GM12878 (cell line): ENCODE data around the gene FIBCD1. TPM values are rescaled to one million over a fixed set of nuclear protein-coding genes. Genes with fewer than 3 reads are reported as not detected.

Experiments
- ATAC-seq: fragments of 200-7000 bp; cut with Tn5 transposase; 3 replicates; pipeline ENCODE4 v1.9.1; 2020; ENCODE audit warnings: mild to moderate bottlenecking, moderate library complexity
- BruUV-seq: library from RNA; stranded (reverse); fragments of 400-500 nt; replicated peaks from 2 replicates; lab custom pipeline; 2021; lab: Mats Ljungman, UMichigan
- CTCF ChIA-PET: fragments of 300-600 bp; sonication (Branson Sonifier 250); formaldehyde crosslinking; extraction: SDS; loops from one replicate; lab custom pipeline; 2021; ENCODE audit warnings: inconsistent platforms; lab: Yijun Ruan, JAX
- POLR2A ChIA-PET: fragments of 350-600 bp; formaldehyde crosslinking; extraction: SDS; loops from one replicate; lab custom pipeline; 2021; ENCODE audit warnings: inconsistent platforms; lab: Charles Lee
- RAD21 ChIA-PET: fragments of 300-600 bp; sonication (Branson Sonifier 250); formaldehyde crosslinking; loops from one replicate; lab custom pipeline; 2023; ENCODE audit warnings: antibody characterized with exemption; ENCODE audit not compliant: unreplicated experiment; lab: Charles Lee
- SMC1A ChIA-PET: fragments of 300-600 bp; sonication (Branson Sonifier 250); formaldehyde crosslinking; loops from one replicate; lab custom pipeline; 2023; ENCODE audit not compliant: unreplicated experiment, uncharacterized antibody; lab: Charles Lee
- DNase-seq: peaks from one replicate; pipeline ENCODE4 v3.0.0-alpha.2; 2011; ENCODE audit warnings: low read depth, low spot score
- FAIRE-seq: peaks from 3 replicates; lab custom pipeline; 2011; peaks lifted over from hg19 to GRCh38; lab: Jason Lieb, UNC
- H2AFZ ChIP-seq: 2 replicates; pipeline ENCODE4 v1.6.0; 2011; ENCODE audit warnings: low read depth, low read length, control low read depth; ENCODE audit not compliant: control insufficient read depth
- H3K27ac ChIP-seq: 2 replicates; pipeline ENCODE4 v1.5.1; 2011; ENCODE audit warnings: control low read depth; ENCODE audit not compliant: control insufficient read depth, insufficient read depth
- H3K27me3 ChIP-seq, 2 experiments: replicated peaks in 1 of 2; 2 replicates each; pipeline versions ENCODE4 v1.6.0 to v1.6.1; 2011; ENCODE audit warnings: low read length in 1 of 2; ENCODE audit not compliant: control insufficient read depth in 2 of 2, insufficient read depth in 2 of 2
- H3K36me3 ChIP-seq, 2 experiments: 2 replicates each; pipeline ENCODE4 v1.5.1; 2011; ENCODE audit warnings: low read length in 1 of 2; ENCODE audit not compliant: control insufficient read depth in 2 of 2, insufficient read depth in 2 of 2
- H3K4me1 ChIP-seq: 2 replicates; pipeline ENCODE4 v1.6.1; 2011; ENCODE audit warnings: mild to moderate bottlenecking, low read length, moderate library complexity, mixed read lengths; ENCODE audit not compliant: control insufficient read depth, insufficient read depth
- H3K4me2 ChIP-seq: 2 replicates; pipeline ENCODE4 v1.6.0; 2011; ENCODE audit warnings: control low read depth; ENCODE audit not compliant: control insufficient read depth, insufficient read depth
- H3K4me3 ChIP-seq: fragments of 200-600 bp; sonication (generic); 2 replicates; pipeline ENCODE4 v1.5.1; 2016
- H3K79me2 ChIP-seq: 2 replicates; pipeline ENCODE4 v1.6.0; 2011; ENCODE audit warnings: low read length; ENCODE audit not compliant: control insufficient read depth, insufficient read depth
- H3K9ac ChIP-seq: 2 replicates; pipeline ENCODE4 v1.8.0; 2011; ENCODE audit warnings: low read length, control low read depth, mixed read lengths; ENCODE audit not compliant: control insufficient read depth, insufficient read depth
- H3K9me3 ChIP-seq: replicated peaks from 3 replicates; pipeline ENCODE4 v1.5.1; 2011; ENCODE audit warnings: mild to moderate bottlenecking, low read length; ENCODE audit not compliant: control insufficient read depth, insufficient read depth
- H4K20me1 ChIP-seq: 2 replicates; pipeline ENCODE4 v1.6.0; 2011; ENCODE audit not compliant: control insufficient read depth, insufficient read depth
- CREB1 ChIP-seq: IDR thresholded peaks from 2 replicates; pipeline ENCODE4 v1.6.1; 2012; ENCODE audit warnings: low read depth, mild to moderate bottlenecking, inconsistent platforms
- EP300 ChIP-seq, 2 experiments: fragments of 150-350 bp in 1 of 2; IDR thresholded peaks; 2 replicates each; pipeline ENCODE4 v1.6.1; 2011 to 2012; ENCODE audit warnings: low read depth in 2 of 2, low read length in 2 of 2, borderline replicate concordance in 1 of 2, improper control_type of control experiment in 1 of 2, inconsistent platforms in 1 of 2; ENCODE audit not compliant: control insufficient read depth in 1 of 2
- GABPA ChIP-seq: IDR thresholded peaks from 2 replicates; pipeline ENCODE4 v1.6.1; 2014; ENCODE audit warnings: antibody characterized with exemption, low read depth, mild to moderate bottlenecking, inconsistent platforms
- GATAD2B ChIP-seq: fragments of 450-650 bp; conservative IDR thresholded peaks from 2 replicates; pipeline ENCODE4 v1.6.1; 2017; ENCODE audit warnings: low read depth, mild to moderate bottlenecking, moderate library complexity
- IRF5 ChIP-seq: fragments of 450-650 bp; IDR thresholded peaks from 2 replicates; pipeline ENCODE4 v1.6.1; 2017; ENCODE audit warnings: borderline replicate concordance
- MYB ChIP-seq: fragments of 150-350 bp; IDR thresholded peaks from 2 replicates; pipeline ENCODE4 v1.6.1; 2014; ENCODE audit warnings: mild to moderate bottlenecking, low read depth, low read length, borderline replicate concordance
- POLR2AphosphoS5 ChIP-seq: IDR thresholded peaks from 2 replicates; pipeline ENCODE4 v1.6.1; 2011; ENCODE audit warnings: mild to moderate bottlenecking, low read length, inconsistent platforms
- SIX5 ChIP-seq: IDR thresholded peaks from 2 replicates; pipeline ENCODE4 v1.6.1; 2011; ENCODE audit warnings: mild to moderate bottlenecking, low read depth, low read length, moderate library complexity; ENCODE audit not compliant: severe bottlenecking
- SMARCA5 ChIP-seq: fragments of 450-650 bp; IDR thresholded peaks from 2 replicates; pipeline ENCODE4 v1.6.1; 2017; ENCODE audit warnings: mild to moderate bottlenecking
- TARDBP ChIP-seq: IDR thresholded peaks from 2 replicates; pipeline ENCODE4 v1.6.1; 2016; ENCODE audit warnings: borderline replicate concordance
- ZBTB11 ChIP-seq: fragments of 450-650 bp; formaldehyde crosslinking; IDR thresholded peaks from 2 replicates; pipeline ENCODE4 v1.5.0; 2022; ENCODE audit warnings: mild to moderate bottlenecking, missing genetic modification characterization
- ZBTB4 ChIP-seq: fragments of 450-650 bp; formaldehyde crosslinking; IDR thresholded peaks from 2 replicates; pipeline ENCODE4 v1.4.0; 2022; ENCODE audit warnings: mild to moderate bottlenecking, moderate library complexity
- ZNF384 ChIP-seq: IDR thresholded peaks from 2 replicates; pipeline ENCODE4 v1.6.1; 2012; ENCODE audit warnings: low read depth, mild to moderate bottlenecking, low read length, improper control_type of control experiment, borderline replicate concordance
- ZSCAN29 ChIP-seq: fragments of 450-650 bp; IDR thresholded peaks from 2 replicates; pipeline ENCODE4 v1.6.1; 2017; ENCODE audit warnings: mild to moderate bottlenecking, moderate library complexity
- ZZZ3 ChIP-seq: IDR thresholded peaks from 2 replicates; pipeline ENCODE4 v1.6.1; 2011; ENCODE audit warnings: low read depth; ENCODE audit not compliant: control insufficient read depth, insufficient read length
- WGBS: methylation state at CpG from one replicate; pipeline ENCODE4 v1.1.6; 2016; ENCODE audit warnings: low lambda C conversion rate; ENCODE audit not compliant: insufficient replicate concordance, insufficient coverage; ENCODE audit errors: missing lambda C conversion rate; 5-methylcytosine and 5-hydroxymethylcytosine counted together
- in situ Hi-C: fragments of 300-500 bp; cut with MboI; formaldehyde crosslinking; loops from 9 replicates; pipeline ENCODE4 v1.14.3; 2018; ENCODE audit warnings: mixed read lengths
- intact Hi-C: fragments of 100-400 bp; cut with micrococcal nuclease; formaldehyde crosslinking; loops from one replicate; pipeline ENCODE4 v1.14.2; 2022; ENCODE audit not compliant: unreplicated experiment
- polyA plus RNA-seq, 11 experiments: library from polyadenylated mRNA; depleted of rRNA in 4 of 11; unstranded in 6 of 11; stranded (reverse) in 5 of 11; fragments of >200 nt; fragmentation: Nextera tagmentation in 4 of 11; fragmentation: Illumina TruSeq in 1 of 11; extraction: Ambion mirVana in 4 of 11; extraction: Trizol in 1 of 11; gene quantifications; 1 replicate in 1 of 11; 2 replicates in 10 of 11; pipeline versions ENCODE4 v1.2.1 to v1.2.3, GENCODE V29; 2011 to 2016; ENCODE audit warnings: inconsistent platforms in 2 of 11, missing spikeins in 2 of 11, low read depth in 1 of 11
- total RNA-seq, 4 experiments: library from RNA; depleted of rRNA in 3 of 4; stranded (reverse); fragments of >200 nt in 3 of 4; fragmentation: Illumina TruSeq in 1 of 4; extraction: Trizol in 1 of 4; gene quantifications; 2 replicates each; pipeline versions ENCODE4 v1.2.1 to v1.2.3, GENCODE V29; 2013 to 2021

Gene FIBCD1
- total and polyA plus RNA-seq, 10 of the 15 experiments (the other 5 are each of a cell fraction or from before 2014, with no cell fraction given): 0.04 to 0.95 (median 0.25) TPM; not detected in 6

GRCh38 chr9:130867556-130867955, 71.5 kb downstream of the FIBCD1 start:
- Histone ChIP-seq H3K4me2 (no peak overlapping the region), H4K20me1 (peaks cover 8% of the 10 kb centered on the region; the same call in 1 of the 2 replicates), H2AFZ (no peak overlapping the region), H3K27ac (no peak overlapping the region)
- no peak for DNase-seq
- intact Hi-C loops: no loop called here
- FAIRE-seq: no peak
- 80% methylated on average over 9 of the region's 9 CpGs for WGBS
- CTCF ChIA-PET: interaction anchor here (0.8 to 11.0 kb wide), 21 partner anchors 9 to 178 kb away, joined by 3 to 267 read pairs (median 4); no protein-coding TSS in a partner anchor
- TF ChIP-seq ZBTB11 (CRISPR knock-in tag) (no peak), ZNF384 (no peak), SMARCA5 (no peak), TARDBP (no peak), IRF5 (no peak), EP300 (IDR thresholded peaks at IDR 0.05; ENCODE audit: borderline replicate concordance in 1 of 2, control insufficient read depth in 1 of 2, low read depth in 2 of 2, low read length in 2 of 2) (no peak), MYB (no peak), ZZZ3 (no peak), POLR2AphosphoS5 (no peak), ZBTB4 (no peak), CREB1 (no peak), GATAD2B (no peak), SIX5 (no peak), GABPA (no peak), ZSCAN29 (no peak)
- TF ChIP-seq, all 136 proteins: peak for 0
- H3K4me3 ChIP-seq: no peak overlapping the region
- no peaks in the 10 kb centered on the region for H3K27me3 ChIP-seq
- H3K9ac ChIP-seq: no peak overlapping the region
- H3K4me1 ChIP-seq: peaks cover 25% of the 10 kb centered on the region
- H3K9me3 ChIP-seq: no peaks in the 10 kb centered on the region
- in situ Hi-C loops: loop anchor here (5.0 to 10.0 kb wide), 3 partner anchors 75 to 413 kb away; no protein-coding TSS in a partner anchor
- no TSS peak for BruUV-seq
- RAD21 ChIA-PET: interaction anchor here (0.6 to 0.8 kb wide), 2 partner anchors 131 kb away, joined by 3 read pairs; no protein-coding TSS in a partner anchor
- SMC1A ChIA-PET: interaction anchor here (0.6 to 2.7 kb wide), 12 partner anchors 32 to 179 kb away, joined by 3 to 25 read pairs (median 5); no protein-coding TSS in a partner anchor
- H3K36me3 ChIP-seq: peaks cover 6 to 24% of the 10 kb centered on the region in 2 experiments; a peak in 3 of 4 replicates
- H3K79me2 ChIP-seq: no peaks in the 10 kb centered on the region
- no peak for ATAC-seq
- POLR2A ChIA-PET: interaction anchor here (0.7 kb wide), 1 partner anchor 175 kb away, joined by 4 read pairs; no protein-coding TSS in a partner anchor
